Heart right ventricle (tissue), 16 donors: ENCODE data around the gene PLCB1. TPM values are rescaled to one million over a fixed set of nuclear protein-coding genes. Genes with fewer than 3 reads are reported as not detected.
A peak's percentile ranks its signal among the peaks of the same experiment; 100 is the strongest.

Experiments used
- ATAC-seq, 8 donors: fragments of 200-7000 bp; cut with Tn5 transposase; one replicate each; pipeline ENCODE4 v1.9.1; 2020; ENCODE audit warnings: mild to moderate bottlenecking in 8 of 8, moderate library complexity in 8 of 8, moderate number of reproducible peaks in 1 of 8
- DNase-seq, 2 donors: peaks; one replicate each; pipeline ENCODE4 v3.0.0-alpha.2; 2020
- H3K27ac ChIP-seq, 10 donors: fragments of 200-600 bp; sonication (generic) in 2 of 10; one replicate each; pipeline versions ENCODE4 v1.5.0 to v1.8.0; 2020 to 2022; ENCODE audit warnings: mild to moderate bottlenecking in 3 of 10
- H3K27me3 ChIP-seq, 7 donors: fragments of 200-600 bp; one replicate each; pipeline ENCODE4 v1.8.0; 2021 to 2022; ENCODE audit warnings: mild to moderate bottlenecking in 2 of 7
- H3K36me3 ChIP-seq, 9 donors: fragments of 200-600 bp; sonication (generic) in 1 of 9; one replicate each; pipeline versions ENCODE4 v1.5.0 to v1.8.0; 2020 to 2022; ENCODE audit warnings: mild to moderate bottlenecking in 2 of 9
- H3K4me1 ChIP-seq, 9 donors: fragments of 200-600 bp; sonication (generic) in 1 of 9; one replicate each; pipeline versions ENCODE4 v1.5.0 to v1.8.0; 2020 to 2022; ENCODE audit warnings: mild to moderate bottlenecking in 4 of 9
- H3K4me3 ChIP-seq, 10 donors: fragments of 200-600 bp; sonication (generic) in 2 of 10; one replicate each; pipeline versions ENCODE4 v1.5.0 to v1.8.0; 2020 to 2022; ENCODE audit warnings: mild to moderate bottlenecking in 7 of 10, moderate library complexity in 2 of 10
- H3K9me3 ChIP-seq, 11 donors: fragments of 200-600 bp in 10 of 11; sonication (generic) in 2 of 11; one replicate each; pipeline versions ENCODE4 v1.5.0 to v1.8.0; 2013 to 2022; ENCODE audit warnings: mild to moderate bottlenecking in 2 of 11, control low read depth in 1 of 11, moderate library complexity in 1 of 11
- WGBS, 2 donors: extraction: QIAGEN DNeasy Blood & Tissue Kit; methylation state at CpG; one replicate each; pipeline ENCODE4 v1.1.7; 2013; ENCODE audit warnings: inconsistent platforms in 1 of 2; 5-methylcytosine and 5-hydroxymethylcytosine counted together
- intact Hi-C, 10 donors: fragments of 100-400 bp; cut with DNase I; formaldehyde crosslinking; loops; one replicate each; pipeline versions ENCODE4 v1.11.1 to v1.14.2; 2022
- polyA plus RNA-seq, 2 donors: library from polyadenylated mRNA; stranded (reverse); fragments of 200-250 nt; gene quantifications; one replicate each; pipeline ENCODE4 v1.2.3, GENCODE V29; 2013
- total RNA-seq, 10 donors: library from RNA; stranded (reverse); fragmentation: NEBNext Ultra II Directional in 3 of 10; extraction: Animal tissue kit (Norgen Biotek cat#: 25700) in 3 of 10; gene quantifications; one replicate each; pipeline versions ENCODE4 v1.2.1 to v1.2.4, GENCODE V29; 2021 to 2023
- TF ChIP-seq, protein P1 (sequence below), 9 donors: fragments of 200-600 bp; sonication (generic) in 2 of 9; IDR thresholded peaks; one replicate each; pipeline versions ENCODE4 v1.5.0 to v1.8.0; 2021 to 2022; ENCODE audit warnings: antibody characterized with exemption in 9 of 9, mild to moderate bottlenecking in 5 of 9, moderate library complexity in 1 of 9
- donor health status: Arrhythmogenic right ventricular cardiomyopathy.
- donor health status: ischemic (EF 13 %, LVEDD 7.1; RV severe dilation, severe dysfunction).
- donor health status: healthy with polysubstance abuse.
- donor health status: DM: no; HTN: yes; CAD: no.
- donor health status: DM: no; HTN: no; CAD: no.
- donor health status: ischemic (EF 25% LVEDD 6.9; RV normal size, moderate dysfunction).
- donor health status: ischemic (EF 25% LVEDD 5.7; RV mildly dilated, moderate dysfunction).
- donor health status: healthy.
- donor health status: DM: yes; HTN: yes; CAD: no.
- donor health status: Ischemic cardiomyopathy.
- donor health status: ischemic (EF 35%, LVEDD 5.7; RV mildly dilated, moderate dysfunction).
- donor health status: nonischemic (EF 11% LVEDD 7.7; RV severe dilation, severe dysfunction).
- donor health status: DM: yes; HTN: yes; CAD: no.
- donor health status: PGD.
- donor health status: ischemic (EF 29% LVEDD 5.4; RV normal size, mild dysfunction).
- donor health status: nonischemic (EF 23%, LVEDD 6.1; RV moderate dilation, normal function).

The PLCB1 gene
- total and polyA plus RNA-seq, 12 donors: 2.2 to 12.7 (median 7.1) TPM

DNA sequence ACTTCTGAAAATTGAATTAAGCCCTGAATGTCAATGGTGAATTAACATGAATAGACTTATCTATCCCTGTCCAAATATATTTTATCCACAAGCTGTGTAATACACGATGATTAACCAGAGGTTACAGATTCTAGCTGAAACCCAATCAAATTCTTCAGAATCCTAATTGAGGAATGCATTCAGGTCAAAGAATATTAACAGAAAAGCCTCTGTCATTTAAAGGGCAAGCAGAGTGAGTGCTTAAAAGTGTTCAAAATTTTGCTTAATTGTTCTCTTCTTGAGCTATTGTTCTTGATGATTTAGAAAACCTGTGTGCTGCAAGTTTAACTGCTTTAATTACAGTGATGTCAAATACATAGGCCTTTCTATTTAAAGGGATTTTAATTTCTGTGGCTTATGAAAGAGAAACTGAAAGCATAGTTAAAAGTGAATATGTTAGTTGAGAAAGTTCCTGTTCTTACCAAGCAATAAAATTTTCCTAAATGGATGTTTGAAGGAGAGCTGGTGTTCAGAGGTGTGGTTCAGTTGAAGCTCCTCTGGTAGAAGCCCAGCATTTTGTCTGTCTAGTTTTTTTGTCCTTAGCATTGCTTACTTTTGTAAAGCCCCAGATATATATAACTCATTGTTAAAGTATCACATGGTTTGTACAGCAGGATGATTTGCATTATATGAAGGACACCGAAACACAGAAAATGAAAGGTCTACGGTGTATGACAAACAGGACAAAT lies 470.5 kb downstream of the PLCB1 start:
- peak in 5 of 8 donors; percentile 14 to 71 (median 34) for ATAC-seq
- WGBS, 2 donors: 51 to 54% methylated on average over 3 of the region's 3 CpGs

DNA sequence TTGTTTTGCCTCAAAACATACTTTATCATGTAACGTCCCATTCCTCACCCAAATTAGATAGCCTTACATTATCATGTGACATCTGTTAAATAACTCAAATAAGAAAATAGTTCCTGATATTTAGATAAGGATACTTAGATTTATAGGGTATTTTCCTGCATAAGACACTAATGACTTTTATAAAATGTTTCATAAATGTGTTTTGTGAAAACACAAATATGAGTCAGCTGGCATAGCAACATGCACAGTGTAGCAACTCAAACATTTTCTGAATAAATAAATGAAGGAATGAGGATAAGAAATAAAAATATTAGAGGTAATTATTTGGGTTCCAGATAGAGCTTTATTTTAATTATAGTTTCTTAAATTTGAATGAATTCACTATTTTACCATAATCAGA lies 476.4 kb downstream of the PLCB1 start:
- Histone ChIP-seq H3K4me3 (no peak overlapping the region), H3K27ac (no peak overlapping the region), H3K27me3 (no peaks in the 10 kb centered on the region), H3K9me3 (peaks cover 0 to 5% (median 0%) of the 10 kb centered on the region in 11 donors), H3K4me1 (peaks cover 0 to 5% (median 0%) of the 10 kb centered on the region in 9 donors), H3K36me3 (no peaks in the 10 kb centered on the region)
- DNase-seq: no peak
- intact Hi-C loops: loop anchor here in 2 of 10 donors (10.0 kb wide), 2 partner anchors 46 to 64 kb away; no protein-coding TSS in a partner anchor
- TF ChIP-seq, protein P1, sequence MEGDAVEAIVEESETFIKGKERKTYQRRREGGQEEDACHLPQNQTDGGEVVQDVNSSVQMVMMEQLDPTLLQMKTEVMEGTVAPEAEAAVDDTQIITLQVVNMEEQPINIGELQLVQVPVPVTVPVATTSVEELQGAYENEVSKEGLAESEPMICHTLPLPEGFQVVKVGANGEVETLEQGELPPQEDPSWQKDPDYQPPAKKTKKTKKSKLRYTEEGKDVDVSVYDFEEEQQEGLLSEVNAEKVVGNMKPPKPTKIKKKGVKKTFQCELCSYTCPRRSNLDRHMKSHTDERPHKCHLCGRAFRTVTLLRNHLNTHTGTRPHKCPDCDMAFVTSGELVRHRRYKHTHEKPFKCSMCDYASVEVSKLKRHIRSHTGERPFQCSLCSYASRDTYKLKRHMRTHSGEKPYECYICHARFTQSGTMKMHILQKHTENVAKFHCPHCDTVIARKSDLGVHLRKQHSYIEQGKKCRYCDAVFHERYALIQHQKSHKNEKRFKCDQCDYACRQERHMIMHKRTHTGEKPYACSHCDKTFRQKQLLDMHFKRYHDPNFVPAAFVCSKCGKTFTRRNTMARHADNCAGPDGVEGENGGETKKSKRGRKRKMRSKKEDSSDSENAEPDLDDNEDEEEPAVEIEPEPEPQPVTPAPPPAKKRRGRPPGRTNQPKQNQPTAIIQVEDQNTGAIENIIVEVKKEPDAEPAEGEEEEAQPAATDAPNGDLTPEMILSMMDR (IDR thresholded peaks at IDR 0.05): no peak
- no peak for ATAC-seq
- whole genome bisulfite sequencing, 2 donors: 66 to 76% methylated on average over 1 of the region's 1 CpG

More for the DNA sequence above, 470.5 kb downstream of the PLCB1 start:
- Histone ChIP-seq H3K27me3 (no peaks in the 10 kb centered on the region), H3K9me3 (no peaks in the 10 kb centered on the region), H3K27ac (peak overlapping the region in 9 of 10 donors; percentile 20 to 80 (median 49)), H3K4me1 (peaks cover 0 to 21% (median 15%) of the 10 kb centered on the region in 9 donors), H3K36me3 (no peaks in the 10 kb centered on the region), H3K4me3 (peak overlapping the region in 6 of 10 donors; percentile 6 to 40 (median 26))
- intact Hi-C loops: loop anchor here in 2 of 10 donors (10.0 kb wide), 2 partner anchors 52 to 58 kb away; no protein-coding TSS in a partner anchor
- DNase-seq: no peak
- TF ChIP-seq, protein P1 (IDR thresholded peaks at IDR 0.05): no peak

DNA sequence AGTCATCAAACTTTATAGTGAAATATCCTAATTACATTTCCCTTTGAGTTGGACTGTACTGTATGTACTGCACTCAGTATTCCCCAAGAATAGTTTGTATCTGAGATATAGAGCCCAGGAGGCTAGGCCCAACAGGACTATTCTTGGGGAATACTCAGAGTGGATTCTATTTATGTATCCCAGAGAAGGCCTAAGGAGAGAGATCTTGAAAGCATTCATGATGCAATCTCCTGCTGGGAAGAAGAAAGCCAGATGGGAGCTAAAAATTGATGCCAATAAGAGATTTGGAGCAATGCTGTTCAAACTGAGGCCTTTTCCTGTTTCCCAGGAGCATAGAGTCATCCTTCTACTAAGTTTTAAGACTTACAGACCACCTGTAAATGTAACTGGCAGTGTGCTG lies 484.7 kb downstream of the PLCB1 start:
- TF ChIP-seq, protein P1 (IDR thresholded peaks at IDR 0.05): no peak
- peak overlapping the region in 6 of 10 donors; percentile 17 to 44 (median 24) for H3K27ac ChIP-seq
- peaks cover 0 to 13% (median 0%) of the 10 kb centered on the region in 9 donors for H3K4me1 ChIP-seq
- H3K4me3 ChIP-seq: no peak overlapping the region
- DNase-seq: no peak
- no peaks in the 10 kb centered on the region for H3K36me3 ChIP-seq
- H3K9me3 ChIP-seq: no peaks in the 10 kb centered on the region
- ATAC-seq: peak in 7 of 8 donors; percentile 59 to 84 (median 79)
- intact Hi-C loops: loop anchor here in 1 of 10 donors (10.0 kb wide), 1 partner anchor 52 kb away; no protein-coding TSS in a partner anchor
- no peaks in the 10 kb centered on the region for H3K27me3 ChIP-seq

DNA sequence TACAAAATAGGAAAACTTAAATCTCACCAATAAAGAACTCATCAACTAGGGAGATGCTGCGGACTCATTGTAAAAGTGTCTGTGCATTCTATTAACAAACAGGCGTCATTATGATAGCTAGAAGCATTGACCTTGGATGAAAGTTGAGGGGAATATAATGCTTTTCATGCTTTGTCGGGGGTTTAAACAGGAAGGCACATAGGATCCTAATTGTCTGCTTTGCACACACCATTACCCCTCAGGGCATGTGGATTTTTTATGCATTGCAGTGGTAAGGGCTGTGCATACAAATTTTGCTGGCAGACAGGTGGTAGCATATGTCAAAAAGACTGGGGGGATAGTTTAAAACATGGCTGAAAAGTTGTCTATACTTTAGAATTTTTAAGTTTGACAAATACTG lies 488.9 kb downstream of the PLCB1 start:
- Histone ChIP-seq H3K9me3 (no peaks in the 10 kb centered on the region), H3K36me3 (no peaks in the 10 kb centered on the region), H3K4me3 (no peak overlapping the region), H3K4me1 (peaks cover 0 to 24% (median 5%) of the 10 kb centered on the region in 9 donors), H3K27ac (no peak overlapping the region), H3K27me3 (no peaks in the 10 kb centered on the region)
- DNase-seq: no peak
- intact Hi-C loops: no loop called here
- no peak for ATAC-seq
- WGBS, 2 donors: 79 to 90% methylated on average over 3 of the region's 3 CpGs
- TF ChIP-seq, protein P1 (IDR thresholded peaks at IDR 0.05): no peak
